GM23248 (cell line): ENCODE results near the gene PLAC8.

Experiments used
- EZH2 ChIP-seq: fragments of 200-600 bp; sonication (generic); IDR thresholded peaks from 2 replicates; pipeline ENCODE4 v1.6.1; 2018; ENCODE audit warnings: antibody characterized with exemption, mild to moderate bottlenecking; ENCODE audit not compliant: insufficient read depth, poor library complexity, severe bottlenecking
- EZH2phosphoT487 ChIP-seq: fragments of 200-600 bp; sonication (generic); IDR thresholded peaks from 2 replicates; pipeline ENCODE4 v1.6.1; 2018; ENCODE audit warnings: antibody characterized with exemption, moderate library complexity, mild to moderate bottlenecking, low read depth; ENCODE audit not compliant: insufficient read depth

DNA sequence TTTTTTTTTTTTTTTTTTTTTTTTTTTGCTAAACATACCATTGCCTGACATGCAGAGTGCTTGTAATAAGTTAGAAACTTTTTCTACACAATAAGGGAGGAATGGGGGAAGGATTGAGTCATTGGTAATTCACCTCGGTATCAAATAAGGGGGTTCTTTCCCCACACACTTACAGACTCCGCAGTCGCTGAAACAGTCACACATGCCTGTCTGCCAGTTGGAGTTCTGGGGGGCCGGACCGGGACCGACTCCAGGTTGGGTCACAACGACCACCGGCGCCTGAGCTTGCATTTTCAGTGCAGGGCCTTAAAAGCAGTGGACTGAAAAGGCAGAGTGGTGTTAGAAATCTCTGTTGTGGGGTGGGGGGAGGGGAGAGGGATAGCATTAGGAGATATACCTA lies 6.9 kb downstream of the PLAC8 start:
- TF ChIP-seq EZH2phosphoT487, result no peak
- TF ChIP-seq EZH2, result no peak
